HCT116 (cell line): ENCODE results near the gene STX19. TPM values are rescaled to one million over a fixed set of nuclear protein-coding genes. Genes with fewer than 3 reads are reported as not detected.

Source experiments
- ATAC-seq: fragments of 200-7000 bp; cut with Tn5 transposase; 2 replicates; pipeline ENCODE4 v1.9.1; 2020; ENCODE audit warnings: mild to moderate bottlenecking, moderate library complexity
- BruUV-seq: library from RNA; stranded (reverse); fragments of 400-500 nt; replicated peaks from 2 replicates; lab custom pipeline; 2021; lab: Mats Ljungman, UMichigan
- CTCF ChIA-PET: fragments of 300-600 bp; sonication (Branson Sonifier 250); formaldehyde crosslinking; loops from one replicate; lab custom pipeline; 2021; ENCODE audit warnings: antibody characterized with exemption; lab: Charles Lee
- POLR2A ChIA-PET: fragments of 300-600, 350-600 bp; sonication (Branson Sonifier 250); formaldehyde crosslinking; loops from one replicate; lab custom pipeline; 2021; ENCODE audit warnings: antibody characterized with exemption; lab: Charles Lee
- RAD21 ChIA-PET, 2 experiments: fragments of 300-600 bp; sonication (Branson Sonifier 250); formaldehyde crosslinking; loops; one replicate each; lab custom pipeline; 2023; ENCODE audit warnings: low total read pairs in 2 of 2; ENCODE audit not compliant: uncharacterized antibody in 2 of 2, unreplicated experiment in 2 of 2, low non-redundant PET in 1 of 2; lab: Charles Lee
- DNase-seq: peaks from one replicate; pipeline ENCODE4 v3.0.0-alpha.2; 2010; ENCODE audit warnings: low read depth, low spot score
- H2AFZ ChIP-seq: fragments of 200-600 bp; shearing (Covaris generic), sonication (generic); 2 replicates; pipeline ENCODE4 v1.6.1; 2017; ENCODE audit warnings: low read depth, mixed run types, mixed read lengths, antibody characterized with exemption, low read length; ENCODE audit not compliant: poor library complexity, severe bottlenecking
- H3K27ac ChIP-seq: 2 replicates; pipeline ENCODE4 v1.5.1; 2012; ENCODE audit warnings: low read depth, low read length
- H3K27me3 ChIP-seq: fragments of 200-600 bp; sonication (generic); 2 replicates; pipeline ENCODE4 v1.6.1; 2016; ENCODE audit warnings: mixed run types, low read length, mixed read lengths; ENCODE audit not compliant: insufficient read depth
- H3K36me3 ChIP-seq, 2 experiments: fragments of 200-500 bp in 1 of 2; fragments of 200-600 bp in 1 of 2; sonication (Bioruptor generic) in 1 of 2; sonication (generic) in 1 of 2; 2 replicates each; pipeline versions ENCODE4 v1.5.1 to v1.6.1; 2014 to 2016; ENCODE audit warnings: low read length in 2 of 2, inconsistent platforms in 1 of 2, mixed read lengths in 1 of 2, mixed run types in 1 of 2; ENCODE audit not compliant: insufficient read depth in 2 of 2, control insufficient read depth in 1 of 2
- H3K4me1 ChIP-seq, 2 experiments: fragments of 200-600 bp in 1 of 2; sonication (generic) in 1 of 2; 2 replicates each; pipeline versions ENCODE4 v1.5.1 to v1.6.1; 2012 to 2017; ENCODE audit warnings: low read length in 2 of 2, inconsistent platforms in 1 of 2, mild to moderate bottlenecking in 1 of 2, mixed read lengths in 1 of 2, mixed run types in 1 of 2, moderate library complexity in 1 of 2; ENCODE audit not compliant: insufficient read depth in 2 of 2, control insufficient read depth in 1 of 2
- H3K4me2 ChIP-seq: fragments of 200-600 bp; sonication (generic); 2 replicates; pipeline ENCODE4 v1.6.1; 2017; ENCODE audit warnings: mixed run types, low read length, mixed read lengths
- H3K4me3 ChIP-seq, 2 experiments: fragments of 200-600 bp in 1 of 2; sonication (generic) in 1 of 2; replicated peaks in 1 of 2; 2 replicates each; pipeline ENCODE4 v1.5.1; 2011 to 2016; ENCODE audit warnings: low read length in 2 of 2, control low read depth in 1 of 2, low read depth in 1 of 2, mild to moderate bottlenecking in 1 of 2, mixed read lengths in 1 of 2, mixed run types in 1 of 2
- H3K79me2 ChIP-seq: fragments of 200-600 bp; sonication (generic); 2 replicates; pipeline ENCODE4 v1.6.1; 2017; ENCODE audit warnings: mild to moderate bottlenecking, mixed run types, low read length, moderate library complexity, mixed read lengths; ENCODE audit not compliant: insufficient read depth
- H3K9ac ChIP-seq: fragments of 200-600 bp; sonication (generic); 2 replicates; pipeline ENCODE4 v1.6.1; 2016; ENCODE audit warnings: low read length, mixed read lengths
- H3K9me2 ChIP-seq: fragments of 200-600 bp; sonication (generic), shearing (Covaris generic); 2 replicates; pipeline ENCODE4 v1.6.1; 2017; ENCODE audit warnings: mixed run types, mild to moderate bottlenecking, moderate library complexity; ENCODE audit not compliant: insufficient read depth
- H3K9me3 ChIP-seq, 2 experiments: fragments of 200-500 bp in 1 of 2; fragments of 200-600 bp in 1 of 2; sonication (Bioruptor generic) in 1 of 2; sonication (generic) in 1 of 2; 2 replicates each; pipeline ENCODE4 v1.6.1; 2014 to 2017; ENCODE audit warnings: low read length in 2 of 2, mixed read lengths in 2 of 2, inconsistent platforms in 1 of 2, low read depth in 1 of 2, mild to moderate bottlenecking in 1 of 2, mixed run types in 1 of 2, moderate library complexity in 1 of 2; ENCODE audit not compliant: control insufficient read depth in 1 of 2, insufficient read depth in 1 of 2
- H4K20me1 ChIP-seq: fragments of 200-600 bp; sonication (generic), shearing (Covaris generic); 2 replicates; pipeline ENCODE4 v1.6.1; 2017; ENCODE audit warnings: mixed run types, mild to moderate bottlenecking, moderate library complexity; ENCODE audit not compliant: insufficient read depth
- ATF3 ChIP-seq: IDR thresholded peaks from 2 replicates; pipeline ENCODE4 v1.6.1; 2012
- CEBPB ChIP-seq: IDR thresholded peaks from 2 replicates; pipeline ENCODE4 v1.6.1; 2012; ENCODE audit warnings: low read depth
- CTCF ChIP-seq, 3 experiments: fragments of 200-600 bp in 1 of 3; sonication (generic) in 1 of 3; IDR thresholded peaks in 2 of 3; conservative IDR thresholded peaks in 1 of 3; 2 replicates each; pipeline ENCODE4 v1.5.1; 2012 to 2017; ENCODE audit warnings: low read depth in 2 of 3, low read length in 2 of 3, antibody characterized with exemption in 1 of 3, borderline replicate concordance in 1 of 3, control low read depth in 1 of 3, mild to moderate bottlenecking in 1 of 3, mixed read lengths in 1 of 3, mixed run types in 1 of 3, moderate library complexity in 1 of 3; ENCODE audit not compliant: insufficient read depth in 1 of 3
- EGR1 ChIP-seq: IDR thresholded peaks from 2 replicates; pipeline ENCODE4 v1.6.1; 2012; ENCODE audit warnings: low read depth
- EZH2 ChIP-seq: fragments of 200-600 bp; sonication (generic); IDR thresholded peaks from 2 replicates; pipeline ENCODE4 v1.6.1; 2017; ENCODE audit warnings: antibody characterized with exemption, mixed run types
- EZH2phosphoT487 ChIP-seq: fragments of 200-600 bp; IDR thresholded peaks from 2 replicates; pipeline ENCODE4 v1.6.1; 2018; ENCODE audit warnings: antibody characterized with exemption, borderline replicate concordance
- FOSL1 ChIP-seq: IDR thresholded peaks from 2 replicates; pipeline ENCODE4 v1.6.1; 2012; ENCODE audit warnings: low read depth
- JUND ChIP-seq: IDR thresholded peaks from 2 replicates; pipeline ENCODE4 v1.6.1; 2012
- MAX ChIP-seq: IDR thresholded peaks from 2 replicates; pipeline ENCODE4 v1.6.1; 2012
- POLR2A ChIP-seq: IDR thresholded peaks from 2 replicates; pipeline ENCODE4 v1.7.0; 2011; ENCODE audit warnings: borderline replicate concordance; ENCODE audit not compliant: insufficient read depth, insufficient read length; ENCODE audit errors: extremely low read depth
- POLR2AphosphoS5 ChIP-seq: IDR thresholded peaks from 2 replicates; pipeline ENCODE4 v1.6.1; 2011; ENCODE audit warnings: mild to moderate bottlenecking, low read depth, low read length, moderate library complexity
- RAD21 ChIP-seq: IDR thresholded peaks from 2 replicates; pipeline ENCODE4 v1.6.1; 2012; ENCODE audit warnings: low read depth, mild to moderate bottlenecking
- REST ChIP-seq: IDR thresholded peaks from 2 replicates; pipeline ENCODE4 v1.6.1; 2012; ENCODE audit warnings: low read depth
- SIN3A ChIP-seq: IDR thresholded peaks from 2 replicates; pipeline ENCODE4 v1.6.1; 2012; ENCODE audit warnings: low read depth
- SRF ChIP-seq: IDR thresholded peaks from 2 replicates; pipeline ENCODE4 v1.6.1; 2012; ENCODE audit warnings: low read depth
- YY1 ChIP-seq: IDR thresholded peaks from 2 replicates; pipeline ENCODE4 v1.6.1; 2011; ENCODE audit warnings: low read length, low read depth, moderate library complexity, mild to moderate bottlenecking; ENCODE audit not compliant: insufficient replicate concordance; ENCODE audit errors: extremely low read depth
- ZBTB33 ChIP-seq: IDR thresholded peaks from 2 replicates; pipeline ENCODE4 v1.6.1; 2011; ENCODE audit warnings: mild to moderate bottlenecking, low read length, moderate library complexity; ENCODE audit not compliant: insufficient replicate concordance; ENCODE audit errors: extremely low read depth
- ZFX ChIP-seq: fragments of 450-650 bp; IDR thresholded peaks from 2 replicates; pipeline ENCODE4 v1.6.1; 2017
- intact Hi-C: fragments of 100-400 bp; cut with micrococcal nuclease; formaldehyde crosslinking; loops from 2 replicates; pipeline ENCODE4 v1.10.0; 2022
- total RNA-seq: library from RNA; stranded (reverse); gene quantifications from one replicate; pipeline ENCODE4 v1.2.1, GENCODE V29; 2021; ENCODE audit not compliant: unreplicated experiment

Gene STX19
- total RNA-seq, 1 experiment from 2014 or later = not detected

- DNase-seq = peak; percentile 29
- peak within 1 kb of the TSS; percentile 51 to 75 for H3K4me3 ChIP-seq
- intact Hi-C loops = no loop called here
- BruUV-seq = no TSS peak
- H2AFZ ChIP-seq = peak within 1 kb of the TSS; percentile 84
- H3K36me3 ChIP-seq = no peaks in the 10 kb centered on the region
- no peaks in the 10 kb centered on the region for H3K27me3 ChIP-seq
- no peaks in the 10 kb centered on the region; the same call in 1 of the 2 replicates for H3K9me2 ChIP-seq
- H3K9me3 ChIP-seq = no peaks in the 10 kb centered on the region
- no peaks in the 10 kb centered on the region for H4K20me1 ChIP-seq
- H3K27ac ChIP-seq = peak within 1 kb of the TSS; percentile 67
- POLR2A ChIA-PET = interaction anchor here (1.1 to 1.6 kb wide), 2 partner anchors 12 to 68 kb away, joined by 3 to 4 read pairs; no protein-coding TSS in a partner anchor
- peak within 1 kb of the TSS; percentile 66 for H3K9ac ChIP-seq
- peaks cover 10 to 20% of the 10 kb centered on the region in 2 experiments for H3K4me1 ChIP-seq
- RAD21 ChIA-PET = no interaction called here
- peak; percentile 87 for ATAC-seq
- peak within 1 kb of the TSS; percentile 89 for H3K4me2 ChIP-seq
- CTCF ChIA-PET = no interaction called here
- H3K79me2 ChIP-seq = no peaks in the 10 kb centered on the region
- TF ChIP-seq FOSL1 (no peak), YY1 (no peak), CTCF (IDR thresholded peaks at IDR 0.05 in 2 of 3, conservative IDR thresholded peaks at IDR 0.05 in 1 of 3; ENCODE audit: borderline replicate concordance in 1 of 3, insufficient read depth in 1 of 3, low read depth in 2 of 3, low read length in 2 of 3) (no peak), RAD21 (no peak), EZH2 (no peak), POLR2AphosphoS5 (no peak; the same call in 1 of the 2 replicates), EZH2phosphoT487 (no peak), SIN3A (peak; percentile 47; the same call in 1 of the 2 replicates), CEBPB (no peak), MAX (0 out of 2 replicates have a peak, but pooled peaks have one; percentile 30), ZFX (peak; percentile 68), REST (no peak), EGR1 (peak; percentile 36; the same call in 1 of the 2 replicates), POLR2A (peak; percentile 51), ATF3 (no peak), ZBTB33 (no peak), JUND (no peak), SRF (no peak)
Measured at GRCh38 chr3:93973131-93974126, 55.0 kb downstream of the STX19 start, which contains the start of gene PROS1. Gene PROS1 (minus strand): TSS chr3:93973896. CDS start chr3:93973749, 147 bp downstream.
